ENCODE results near the gene GNAS.

DNA sequence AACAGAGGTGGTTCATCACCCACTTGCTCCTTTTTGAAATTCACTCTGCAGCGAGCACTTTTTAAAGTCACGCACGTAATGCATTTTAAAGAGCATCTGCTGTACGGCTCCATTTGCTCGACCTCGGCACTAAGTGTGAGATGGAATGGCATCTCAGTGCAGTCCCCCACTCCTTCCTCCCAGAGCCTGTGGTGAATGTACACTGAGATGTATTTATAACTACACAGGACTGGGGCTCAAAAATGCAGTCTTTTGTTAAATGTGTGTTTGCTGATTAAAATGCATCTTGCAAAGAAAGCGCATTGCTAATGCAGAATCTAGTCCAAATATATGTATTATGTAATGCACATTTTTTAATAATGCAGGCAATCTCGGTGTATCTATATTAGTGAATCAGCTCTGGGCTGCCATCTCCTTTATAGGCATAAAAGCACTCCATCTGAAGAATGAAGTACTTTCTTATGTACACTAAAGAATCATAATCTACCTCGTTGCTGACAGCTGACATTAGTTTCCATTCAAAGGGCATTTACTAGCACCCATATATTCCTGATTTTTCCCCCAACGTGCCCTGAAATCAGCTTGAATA is 15.8 kb upstream of the GNAS start:
- TF ChIP-seq, protein P1, sequence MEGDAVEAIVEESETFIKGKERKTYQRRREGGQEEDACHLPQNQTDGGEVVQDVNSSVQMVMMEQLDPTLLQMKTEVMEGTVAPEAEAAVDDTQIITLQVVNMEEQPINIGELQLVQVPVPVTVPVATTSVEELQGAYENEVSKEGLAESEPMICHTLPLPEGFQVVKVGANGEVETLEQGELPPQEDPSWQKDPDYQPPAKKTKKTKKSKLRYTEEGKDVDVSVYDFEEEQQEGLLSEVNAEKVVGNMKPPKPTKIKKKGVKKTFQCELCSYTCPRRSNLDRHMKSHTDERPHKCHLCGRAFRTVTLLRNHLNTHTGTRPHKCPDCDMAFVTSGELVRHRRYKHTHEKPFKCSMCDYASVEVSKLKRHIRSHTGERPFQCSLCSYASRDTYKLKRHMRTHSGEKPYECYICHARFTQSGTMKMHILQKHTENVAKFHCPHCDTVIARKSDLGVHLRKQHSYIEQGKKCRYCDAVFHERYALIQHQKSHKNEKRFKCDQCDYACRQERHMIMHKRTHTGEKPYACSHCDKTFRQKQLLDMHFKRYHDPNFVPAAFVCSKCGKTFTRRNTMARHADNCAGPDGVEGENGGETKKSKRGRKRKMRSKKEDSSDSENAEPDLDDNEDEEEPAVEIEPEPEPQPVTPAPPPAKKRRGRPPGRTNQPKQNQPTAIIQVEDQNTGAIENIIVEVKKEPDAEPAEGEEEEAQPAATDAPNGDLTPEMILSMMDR (IDR thresholded peaks at IDR 0.05) = no peak
- no peak for TF ChIP-seq POLR2A (IDR thresholded peaks at IDR 0.05)

All from esophagus squamous epithelium (tissue), 4 donors.